B cell (primary cell): ENCODE results near the gene ALPK3. TPM values are rescaled to one million over a fixed set of nuclear protein-coding genes. Genes with fewer than 3 reads are reported as not detected.

Experiments
- ATAC-seq: fragments of 200-7000 bp; cut with Tn5 transposase; one replicate; pipeline ENCODE4 v1.10.0; 2021; ENCODE audit warnings: low read depth, mild to moderate bottlenecking, moderate number of reproducible peaks, moderate library complexity
- CTCF ChIA-PET: fragments of 350-600 bp; sonication (Branson Sonifier 250); formaldehyde crosslinking; loops from one replicate; lab custom pipeline; 2021; ENCODE audit warnings: antibody characterized with exemption, inconsistent platforms; lab: Charles Lee
- POLR2A ChIA-PET: fragments of 350-600 bp; sonication (Branson Sonifier 250); formaldehyde crosslinking; loops from one replicate; lab custom pipeline; 2021; ENCODE audit warnings: antibody characterized with exemption; lab: Charles Lee
- DNase-seq: peaks from one replicate; pipeline ENCODE4 v3.0.0; 2013
- H2AFZ ChIP-seq: 2 replicates; pipeline ENCODE4 v1.6.1; 2012; ENCODE audit warnings: mild to moderate bottlenecking, low read depth, low read length; ENCODE audit not compliant: insufficient read depth, poor library complexity, severe bottlenecking
- H3K27ac ChIP-seq, 2 donors: 1 replicate in 1 of 2; 2 replicates in 1 of 2; pipeline ENCODE4 v1.5.1; 2012 to 2013; ENCODE audit warnings: low read length in 2 of 2, mild to moderate bottlenecking in 2 of 2, moderate library complexity in 1 of 2
- H3K27me3 ChIP-seq, 4 experiments: fragments of 200-600 bp in 1 of 4; sonication (generic) in 1 of 4; replicated peaks in 1 of 4; 1 replicate in 2 of 4; 2 replicates in 2 of 4; pipeline versions ENCODE4 v1.6.1 to v1.7.0; 2013 to 2016; ENCODE audit warnings: low read length in 3 of 4, mild to moderate bottlenecking in 2 of 4, mixed read lengths in 1 of 4, moderate library complexity in 1 of 4; ENCODE audit not compliant: insufficient read depth in 4 of 4, control insufficient read depth in 3 of 4; ENCODE audit errors: control extremely low read depth in 1 of 4
- H3K36me3 ChIP-seq, 2 experiments: replicated peaks in 1 of 2; 1 replicate in 1 of 2; 2 replicates in 1 of 2; pipeline versions ENCODE4 v1.6.1 to v1.7.1; 2013; ENCODE audit warnings: low read length in 1 of 2; ENCODE audit not compliant: insufficient read depth in 2 of 2, control insufficient read depth in 1 of 2; ENCODE audit errors: control extremely low read depth in 1 of 2, extremely low read depth in 1 of 2
- H3K4me1 ChIP-seq, 2 donors: fragments of 200-600 bp in 1 of 2; sonication (generic) in 1 of 2; 1 replicate in 1 of 2; 2 replicates in 1 of 2; pipeline versions ENCODE4 v1.5.1 to v1.6.1; 2013 to 2017; ENCODE audit warnings: low read length in 2 of 2; ENCODE audit not compliant: control insufficient read depth in 2 of 2, insufficient read depth in 2 of 2
- H3K4me2 ChIP-seq: replicated peaks from 2 replicates; pipeline ENCODE3; 2012; ENCODE audit warnings: mild to moderate bottlenecking, low read depth, low read length; ENCODE audit not compliant: poor library complexity, severe bottlenecking
- H3K4me3 ChIP-seq, 5 experiments: fragments of 200-600 bp in 1 of 5; sonication (generic) in 1 of 5; 1 replicate in 3 of 5; 2 replicates in 2 of 5; pipeline versions ENCODE4 v1.5.1 to v1.7.0; 2011 to 2016; ENCODE audit warnings: low read length in 4 of 5, mild to moderate bottlenecking in 4 of 5, low read depth in 2 of 5, control low read depth in 1 of 5, moderate library complexity in 1 of 5; ENCODE audit not compliant: insufficient read depth in 1 of 5; ENCODE audit errors: control extremely low read depth in 1 of 5, extremely low read depth in 1 of 5
- H3K79me2 ChIP-seq: fragments of 200-600 bp; sonication (generic); one replicate; pipeline ENCODE4 v1.6.0; 2016; ENCODE audit warnings: low read length; ENCODE audit not compliant: control insufficient read depth, insufficient read depth
- H3K9ac ChIP-seq: fragments of 200-600 bp; sonication (generic); 2 replicates; pipeline ENCODE4 v1.6.1; 2017; ENCODE audit warnings: mild to moderate bottlenecking, low read length, moderate library complexity
- H3K9me3 ChIP-seq, 3 donors: one replicate each; pipeline versions ENCODE4 v1.6.1 to v1.7.1; 2013; ENCODE audit warnings: low read length in 2 of 3; ENCODE audit not compliant: control insufficient read depth in 2 of 3, insufficient read depth in 1 of 3; ENCODE audit errors: control extremely low read depth in 1 of 3
- H4K20me1 ChIP-seq: 2 replicates; pipeline ENCODE4 v1.6.0; 2012; ENCODE audit warnings: mild to moderate bottlenecking, low read length; ENCODE audit not compliant: insufficient read depth, control insufficient read depth, poor library complexity, severe bottlenecking
- H3K27ac Mint-ChIP-seq: one replicate; pipeline ENCODE4 v1.8.0; 2021; ENCODE audit warnings: mixed read lengths
- H3K27me3 Mint-ChIP-seq: one replicate; pipeline ENCODE4 v1.8.0; 2021; ENCODE audit warnings: mixed read lengths
- H3K4me1 Mint-ChIP-seq: one replicate; pipeline ENCODE4 v1.8.0; 2021; ENCODE audit warnings: mixed read lengths
- H3K4me3 Mint-ChIP-seq: one replicate; pipeline ENCODE4 v1.8.0; 2021; ENCODE audit warnings: mixed read lengths
- H3K9me3 Mint-ChIP-seq: one replicate; pipeline ENCODE4 v1.8.0; 2022; ENCODE audit warnings: mixed read lengths; ENCODE audit not compliant: insufficient read depth
- EZH2 ChIP-seq: IDR thresholded peaks from 2 replicates; pipeline ENCODE4 v1.6.1; 2012; ENCODE audit warnings: borderline replicate concordance, low read depth, mild to moderate bottlenecking, moderate library complexity, low read length; ENCODE audit not compliant: insufficient read depth, poor library complexity, severe bottlenecking
- WGBS: methylation state at CpG from one replicate; pipeline ENCODE4 v1.1.5; 2013; ENCODE audit warnings: missing lambda C conversion rate; ENCODE audit not compliant: insufficient coverage; 5-methylcytosine and 5-hydroxymethylcytosine counted together
- intact Hi-C: fragments of 100-400 bp; cut with micrococcal nuclease; formaldehyde crosslinking; loops from one replicate; pipeline ENCODE4 v1.10.0; 2022
- polyA plus RNA-seq: library from polyadenylated mRNA; depleted of rRNA; stranded (reverse); fragments of >200 nt; gene quantifications from 2 replicates; pipeline ENCODE4 v1.2.3, GENCODE V29; 2012
- total RNA-seq, 2 donors: library from RNA; stranded (reverse); fragments of 120-200 nt in 1 of 2; gene quantifications; 1 replicate in 1 of 2; 2 replicates in 1 of 2; pipeline versions ENCODE4 v1.2.3 to v1.2.4, GENCODE V29; 2013 to 2022
- TF ChIP-seq, protein P1 (sequence below): fragments of 200-600 bp; IDR thresholded peaks from one replicate; pipeline ENCODE4 v1.8.0; 2022; ENCODE audit warnings: antibody characterized with exemption, mild to moderate bottlenecking

ALPK3 gene
- total and polyA plus RNA-seq, 2 donors (not counting 1 experiment from before 2014, with no cell fraction given), result 0.07 to 0.15 TPM

DNA sequence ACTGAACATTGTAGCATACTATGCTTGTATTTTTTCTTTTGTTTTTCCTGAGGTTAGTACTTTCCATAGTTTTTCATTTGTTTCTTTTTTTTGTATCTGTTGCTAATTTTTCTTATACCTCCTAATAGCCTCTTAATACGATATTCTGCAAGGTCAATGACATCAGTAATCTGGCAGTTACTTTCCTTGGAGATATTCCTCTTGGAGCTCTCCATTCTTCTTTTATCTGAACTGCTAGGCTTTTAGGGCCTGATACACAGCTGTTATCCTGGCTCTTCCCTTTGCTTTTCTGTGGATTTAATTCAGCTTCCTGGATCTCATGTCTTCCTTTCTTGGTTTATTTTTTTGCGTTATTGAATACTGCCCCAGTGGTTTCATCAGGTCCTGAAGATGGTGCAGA, 12.9 kb downstream of the ALPK3 start:
- H3K9me3 ChIP-seq, result no peaks in the 10 kb centered on the region
- Mint-ChIP-seq H3K27ac (no peak overlapping the region), H3K4me3 (no peak overlapping the region), H3K27me3 (peaks cover 11% of the 10 kb centered on the region), H3K4me1 (no peaks in the 10 kb centered on the region), H3K9me3 (no peaks in the 10 kb centered on the region)
- H3K79me2 ChIP-seq, result no peaks in the 10 kb centered on the region
- 88% methylated on average over 1 of the region's 2 CpGs for WGBS
- ATAC-seq (no peak), DNase-seq (no peak)
- H3K4me1 ChIP-seq, result no peaks in the 10 kb centered on the region
- no peak overlapping the region for H3K4me3 ChIP-seq
- H4K20me1 ChIP-seq, result no peaks in the 10 kb centered on the region
- TF ChIP-seq, protein P1, sequence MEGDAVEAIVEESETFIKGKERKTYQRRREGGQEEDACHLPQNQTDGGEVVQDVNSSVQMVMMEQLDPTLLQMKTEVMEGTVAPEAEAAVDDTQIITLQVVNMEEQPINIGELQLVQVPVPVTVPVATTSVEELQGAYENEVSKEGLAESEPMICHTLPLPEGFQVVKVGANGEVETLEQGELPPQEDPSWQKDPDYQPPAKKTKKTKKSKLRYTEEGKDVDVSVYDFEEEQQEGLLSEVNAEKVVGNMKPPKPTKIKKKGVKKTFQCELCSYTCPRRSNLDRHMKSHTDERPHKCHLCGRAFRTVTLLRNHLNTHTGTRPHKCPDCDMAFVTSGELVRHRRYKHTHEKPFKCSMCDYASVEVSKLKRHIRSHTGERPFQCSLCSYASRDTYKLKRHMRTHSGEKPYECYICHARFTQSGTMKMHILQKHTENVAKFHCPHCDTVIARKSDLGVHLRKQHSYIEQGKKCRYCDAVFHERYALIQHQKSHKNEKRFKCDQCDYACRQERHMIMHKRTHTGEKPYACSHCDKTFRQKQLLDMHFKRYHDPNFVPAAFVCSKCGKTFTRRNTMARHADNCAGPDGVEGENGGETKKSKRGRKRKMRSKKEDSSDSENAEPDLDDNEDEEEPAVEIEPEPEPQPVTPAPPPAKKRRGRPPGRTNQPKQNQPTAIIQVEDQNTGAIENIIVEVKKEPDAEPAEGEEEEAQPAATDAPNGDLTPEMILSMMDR, result no peak
- TF ChIP-seq EZH2, result no peak
- POLR2A ChIA-PET, result no interaction called here
- no peak overlapping the region for H3K4me2 ChIP-seq
- H3K27me3 ChIP-seq, result no peaks in the 10 kb centered on the region
- no peak overlapping the region for H3K9ac ChIP-seq
- no peak overlapping the region for H3K27ac ChIP-seq
- CTCF ChIA-PET, result no interaction called here
- no peak overlapping the region for H2AFZ ChIP-seq
- H3K36me3 ChIP-seq, result no peaks in the 10 kb centered on the region
- intact Hi-C loops, result no loop called here

DNA sequence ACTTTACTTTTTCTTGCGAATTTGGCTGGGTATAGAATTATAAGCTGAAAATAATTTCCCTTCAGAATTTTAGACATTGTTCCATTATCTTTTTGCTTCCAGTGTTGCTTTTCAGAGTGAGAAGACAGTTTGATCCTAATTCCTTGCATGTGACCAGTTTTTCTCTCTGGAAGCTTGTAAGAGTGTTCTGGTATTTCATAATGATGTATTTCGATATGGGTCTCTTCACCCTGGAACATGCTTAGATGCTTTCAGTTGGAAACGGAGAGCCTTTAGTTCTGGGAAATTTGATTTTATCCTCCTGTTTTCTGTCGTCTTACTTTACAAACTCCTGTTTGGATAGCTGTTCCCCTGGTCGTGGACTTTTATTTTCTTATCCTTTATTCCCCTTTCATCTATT, 13.9 kb downstream of the ALPK3 start:
- H3K36me3 ChIP-seq, result no peaks in the 10 kb centered on the region
- Mint-ChIP-seq H3K9me3 (no peaks in the 10 kb centered on the region), H3K27me3 (peaks cover 19% of the 10 kb centered on the region), H3K4me1 (no peaks in the 10 kb centered on the region), H3K4me3 (no peak overlapping the region), H3K27ac (no peak overlapping the region)
- WGBS, result 100% methylated on average over 1 of the region's 5 CpGs
- DNase-seq (no peak), ATAC-seq (no peak)
- intact Hi-C loops, result no loop called here
- no peak overlapping the region for H3K9ac ChIP-seq
- POLR2A ChIA-PET, result no interaction called here
- H2AFZ ChIP-seq, result no peak overlapping the region
- H3K27me3 ChIP-seq, result no peaks in the 10 kb centered on the region
- H3K79me2 ChIP-seq, result no peaks in the 10 kb centered on the region
- H3K9me3 ChIP-seq, result no peaks in the 10 kb centered on the region
- no peak overlapping the region for H3K4me2 ChIP-seq
- no peaks in the 10 kb centered on the region for H4K20me1 ChIP-seq
- H3K4me3 ChIP-seq, result no peak overlapping the region
- H3K27ac ChIP-seq, result no peak overlapping the region
- TF ChIP-seq, protein P1, result no peak
- TF ChIP-seq EZH2, result no peak
- H3K4me1 ChIP-seq, result no peaks in the 10 kb centered on the region
- CTCF ChIA-PET, result no interaction called here
